ENCODE data around the gene RPL37A.

- TF ChIP-seq POLR2AphosphoS5 (IDR thresholded peaks at IDR 0.05; ENCODE audit: low read depth, low read length), result no peak; the same call in 1 of the 2 replicates
- TF ChIP-seq POLR2A (IDR thresholded peaks at IDR 0.05; ENCODE audit: low read depth, low read length), result no peak; the same call in 1 of the 2 replicates
- no peak for TF ChIP-seq TAF1 (IDR thresholded peaks at IDR 0.05; ENCODE audit: low read depth, low read length)
- TF ChIP-seq SPI1 (IDR thresholded peaks at IDR 0.05; ENCODE audit: low read depth, low read length), result no peak
- no peak for TF ChIP-seq POU2F2 (IDR thresholded peaks at IDR 0.05; ENCODE audit: low read depth, low read length)
- no peak for TF ChIP-seq PAX5 (IDR thresholded peaks at IDR 0.05; ENCODE audit: insufficient read depth, low read length, severe bottlenecking)
Observed at GRCh38 chr2:216501854-216502253, 3.2 kb downstream of the RPL37A start.
